NCI-H82 treated with DMSO at 0.1 percent for 48 hours (cell line): ENCODE data around the gene DBNDD2.

Experiments used
- DNase-seq: peaks from one replicate; lab custom pipeline; 2025; ENCODE audit not compliant: unreplicated experiment; lab: John Stamatoyannopoulos, UW

Gene DBNDD2

GRCh38 chr20:45407783-45408645, at the start of gene DBNDD2:
Gene DBNDD2 (plus strand): TSS chr20:45408289. CDS start chr20:45408468, 179 bp downstream.
- DNase-seq, result no peak

- DNase-seq, result no peak
Measured at GRCh38 chr20:45359069-45359405, 49.1 kb upstream of the DBNDD2 start.

- no peak for DNase-seq
Measured at GRCh38 chr20:45359406-45360148, 48.5 kb upstream of the DBNDD2 start.

GRCh38 chr20:45361793-45362192, 46.3 kb upstream of the DBNDD2 start:
- DNase-seq, result no peak

- peak; percentile 100 for DNase-seq
Measured at GRCh38 chr20:45362804-45363610, 45.1 kb upstream of the DBNDD2 start, which contains the start of gene SYS1. Gene SYS1 (plus strand): TSS chr20:45363156. CDS start chr20:45363532, 376 bp downstream.

GRCh38 chr20:45363611-45364492, 44.2 kb upstream of the DBNDD2 start:
- no peak for DNase-seq

- DNase-seq, result no peak
Measured at GRCh38 chr20:45365444-45365970, 42.6 kb upstream of the DBNDD2 start.

- DNase-seq, result no peak
Measured at GRCh38 chr20:45366192-45366591, 41.9 kb upstream of the DBNDD2 start.

GRCh38 chr20:45366631-45367030, 41.5 kb upstream of the DBNDD2 start:
- no peak for DNase-seq

GRCh38 chr20:45367126-45367525, 41.0 kb upstream of the DBNDD2 start:
- no peak for DNase-seq

GRCh38 chr20:45368221-45368980, 39.7 kb upstream of the DBNDD2 start:
- DNase-seq, result no peak

GRCh38 chr20:45370571-45371160, 37.4 kb upstream of the DBNDD2 start:
- no peak for DNase-seq

- no peak for DNase-seq
Measured at GRCh38 chr20:45372241-45372640, 35.8 kb upstream of the DBNDD2 start.

- DNase-seq, result no peak
Measured at GRCh38 chr20:45372646-45373352, 35.3 kb upstream of the DBNDD2 start.

GRCh38 chr20:45373353-45374100, 34.6 kb upstream of the DBNDD2 start:
- DNase-seq, result peak; percentile 74

- no peak for DNase-seq
Measured at GRCh38 chr20:45374101-45374467, 34.0 kb upstream of the DBNDD2 start.

- no peak for DNase-seq
Measured at GRCh38 chr20:45374966-45375365, 33.1 kb upstream of the DBNDD2 start.

- no peak for DNase-seq
Measured at GRCh38 chr20:45377269-45377668, 30.8 kb upstream of the DBNDD2 start.
